Fibroblast of pulmonary artery (primary cell): ENCODE results near the gene AFAP1L1.
A peak's percentile ranks its signal among the peaks of the same experiment; 100 is the strongest.

ENCODE experiments used
- DNase-seq: peaks from one replicate; pipeline ENCODE4 v3.0.0-alpha.2; 2010; ENCODE audit warnings: low read depth
- H3K4me3 ChIP-seq: replicated peaks from 2 replicates; pipeline ENCODE4 v1.5.1; 2011; ENCODE audit warnings: low read depth, mild to moderate bottlenecking, control low read depth, low read length, moderate library complexity
- TF ChIP-seq, protein P1 (sequence below): IDR thresholded peaks from 2 replicates; pipeline ENCODE4 v1.5.1; 2011; ENCODE audit warnings: mild to moderate bottlenecking, control low read depth, low read length, inconsistent platforms; ENCODE audit errors: missing control alignments

The AFAP1L1 gene

DNA sequence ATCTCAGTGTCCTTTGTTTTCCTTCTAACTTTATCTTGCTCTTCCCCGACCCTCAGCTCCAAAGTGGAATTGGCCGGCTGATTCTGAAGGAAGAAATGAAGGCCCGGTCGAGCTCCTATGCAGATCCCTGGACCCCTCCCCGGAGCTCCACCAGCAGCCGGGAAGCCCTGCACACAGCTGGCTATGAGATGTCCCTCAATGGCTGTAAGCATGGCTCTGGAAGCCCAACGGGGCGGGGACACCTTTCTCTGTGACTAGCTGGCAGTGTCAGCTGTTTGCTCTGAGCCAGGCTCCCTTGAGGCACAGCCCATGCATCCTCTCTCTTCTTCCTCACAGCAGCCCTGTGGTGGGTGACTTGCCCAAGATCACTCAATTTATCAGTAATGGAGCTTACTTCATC is 23.9 kb upstream of the AFAP1L1 start:
- no peak overlapping the region for H3K4me3 ChIP-seq
- DNase-seq = no peak
- TF ChIP-seq, protein P1, sequence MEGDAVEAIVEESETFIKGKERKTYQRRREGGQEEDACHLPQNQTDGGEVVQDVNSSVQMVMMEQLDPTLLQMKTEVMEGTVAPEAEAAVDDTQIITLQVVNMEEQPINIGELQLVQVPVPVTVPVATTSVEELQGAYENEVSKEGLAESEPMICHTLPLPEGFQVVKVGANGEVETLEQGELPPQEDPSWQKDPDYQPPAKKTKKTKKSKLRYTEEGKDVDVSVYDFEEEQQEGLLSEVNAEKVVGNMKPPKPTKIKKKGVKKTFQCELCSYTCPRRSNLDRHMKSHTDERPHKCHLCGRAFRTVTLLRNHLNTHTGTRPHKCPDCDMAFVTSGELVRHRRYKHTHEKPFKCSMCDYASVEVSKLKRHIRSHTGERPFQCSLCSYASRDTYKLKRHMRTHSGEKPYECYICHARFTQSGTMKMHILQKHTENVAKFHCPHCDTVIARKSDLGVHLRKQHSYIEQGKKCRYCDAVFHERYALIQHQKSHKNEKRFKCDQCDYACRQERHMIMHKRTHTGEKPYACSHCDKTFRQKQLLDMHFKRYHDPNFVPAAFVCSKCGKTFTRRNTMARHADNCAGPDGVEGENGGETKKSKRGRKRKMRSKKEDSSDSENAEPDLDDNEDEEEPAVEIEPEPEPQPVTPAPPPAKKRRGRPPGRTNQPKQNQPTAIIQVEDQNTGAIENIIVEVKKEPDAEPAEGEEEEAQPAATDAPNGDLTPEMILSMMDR = no peak

DNA sequence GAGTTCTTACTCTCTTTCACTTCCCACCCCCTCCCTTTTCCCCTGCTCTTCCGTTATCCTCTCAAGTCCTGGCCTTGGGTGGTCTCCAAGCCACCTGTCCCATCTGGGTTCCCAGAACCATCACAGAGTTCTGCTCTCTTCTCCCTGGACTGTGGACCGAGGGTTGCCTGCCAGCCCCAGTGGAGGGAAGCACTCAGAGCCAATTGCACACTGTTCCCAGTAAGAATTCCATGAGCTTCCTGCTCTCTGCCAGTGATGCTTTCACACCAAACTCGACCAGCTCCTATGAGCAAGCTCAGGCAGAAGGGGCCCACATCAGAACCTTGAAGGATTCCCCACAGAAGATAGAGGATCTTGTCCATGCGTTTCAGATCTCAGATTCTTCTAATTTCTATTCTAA is 20.1 kb upstream of the AFAP1L1 start:
- TF ChIP-seq, protein P1 = no peak
- DNase-seq = no peak
- H3K4me3 ChIP-seq = no peak overlapping the region

DNA sequence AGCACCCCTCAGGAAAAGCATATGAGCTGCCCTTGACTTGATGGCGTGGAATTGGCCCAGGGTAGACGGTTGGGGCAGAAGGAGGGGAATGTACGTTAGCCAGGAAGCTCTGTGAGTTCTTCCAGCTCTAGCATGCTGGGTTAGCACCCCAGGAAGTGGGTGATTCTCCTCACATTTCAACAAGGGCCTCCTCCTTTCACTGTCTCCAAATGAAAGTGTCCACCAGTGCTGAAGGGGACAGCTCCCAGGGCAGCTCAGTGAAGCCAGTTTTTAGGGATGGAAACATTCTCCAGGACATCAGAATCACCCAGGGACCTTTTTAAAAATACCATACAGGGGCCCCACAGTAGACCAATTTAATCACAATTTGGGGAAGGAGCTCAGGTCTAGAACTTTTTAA is 17.2 kb upstream of the AFAP1L1 start:
- TF ChIP-seq, protein P1 = no peak
- no peak overlapping the region for H3K4me3 ChIP-seq
- peak; percentile 38 for DNase-seq

DNA sequence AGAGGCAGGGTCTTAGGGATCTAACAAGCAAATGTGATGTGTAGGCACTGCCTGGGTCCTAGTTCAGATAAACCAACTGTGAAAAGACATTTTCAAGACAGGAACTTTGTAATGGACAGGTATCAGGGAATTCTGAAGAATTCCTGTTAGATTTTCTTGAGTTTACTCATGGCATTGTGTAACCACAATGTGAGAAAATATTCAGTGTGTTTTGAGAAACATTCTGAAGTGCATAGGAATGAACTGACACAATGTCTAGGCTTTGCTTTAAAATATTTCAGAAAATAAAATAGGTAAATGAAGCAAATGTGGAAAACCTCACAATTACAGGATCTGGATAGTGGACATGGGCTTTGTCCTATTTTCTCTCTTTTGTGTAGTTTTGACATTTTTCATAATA is 15.2 kb upstream of the AFAP1L1 start:
- TF ChIP-seq, protein P1 = no peak
- DNase-seq = peak; percentile 31

DNA sequence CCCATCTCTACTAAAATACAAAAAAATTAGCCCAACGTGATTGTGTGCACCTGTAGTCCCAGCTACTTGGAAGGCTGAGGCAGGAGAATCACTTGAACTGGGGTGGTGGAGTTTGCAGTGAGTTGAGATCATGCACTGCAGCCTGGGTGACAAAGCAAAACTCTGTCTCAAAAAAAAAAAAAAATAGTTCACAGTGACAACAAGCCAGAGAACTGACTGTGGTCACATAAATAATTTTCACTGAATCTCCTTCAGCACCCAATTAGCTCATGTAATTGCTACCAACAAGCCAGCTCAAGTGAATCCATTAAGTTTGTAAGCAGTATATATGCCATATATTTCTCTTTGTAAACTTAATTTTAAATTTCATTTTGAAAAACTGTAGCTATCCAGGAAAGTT is 14.5 kb upstream of the AFAP1L1 start:
- no peak overlapping the region for H3K4me3 ChIP-seq
- no peak for DNase-seq
- TF ChIP-seq, protein P1 = no peak

More for the DNA sequence above, 15.2 kb upstream of the AFAP1L1 start:
- no peak overlapping the region for H3K4me3 ChIP-seq

DNA sequence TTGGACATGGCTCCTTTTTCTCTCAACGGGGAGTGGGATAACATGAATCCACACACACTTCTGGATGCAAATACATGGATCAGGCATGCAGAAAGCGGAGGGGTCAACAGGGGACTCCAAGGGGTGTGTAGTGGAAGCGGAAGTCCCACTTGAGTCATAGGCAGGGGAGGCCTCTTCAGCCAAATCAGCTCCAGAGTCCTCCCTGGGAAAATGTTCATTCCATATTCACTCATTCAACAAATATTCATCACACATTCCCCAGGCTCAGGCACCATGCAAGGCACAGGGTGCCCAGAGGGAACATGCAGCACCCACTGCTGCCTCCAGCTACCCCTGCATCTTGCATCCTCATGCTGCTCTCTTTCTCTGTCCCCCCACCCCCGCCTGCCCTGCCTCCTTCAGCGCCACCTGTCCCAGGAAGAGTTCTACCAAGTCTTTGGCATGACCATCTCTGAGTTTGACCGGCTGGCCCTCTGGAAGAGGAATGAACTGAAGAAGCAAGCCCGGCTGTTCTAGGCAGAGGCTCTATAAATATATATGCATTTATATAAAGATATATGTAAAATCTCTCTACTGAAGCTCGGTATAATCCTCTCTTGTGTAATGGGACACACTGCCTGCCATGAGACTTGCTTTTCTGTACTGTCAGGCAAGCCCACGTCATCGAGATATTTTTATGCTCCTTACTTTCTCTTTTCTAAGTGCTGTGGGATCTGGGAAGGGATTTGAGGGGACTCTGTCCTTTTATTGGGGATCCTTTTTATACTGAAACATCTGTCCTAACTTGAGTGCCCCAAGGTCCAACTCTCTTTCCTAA is 13.6 kb upstream of the AFAP1L1 start:
- TF ChIP-seq, protein P1 = no peak
- no peak overlapping the region for H3K4me3 ChIP-seq
- DNase-seq = peak; percentile 63

DNA sequence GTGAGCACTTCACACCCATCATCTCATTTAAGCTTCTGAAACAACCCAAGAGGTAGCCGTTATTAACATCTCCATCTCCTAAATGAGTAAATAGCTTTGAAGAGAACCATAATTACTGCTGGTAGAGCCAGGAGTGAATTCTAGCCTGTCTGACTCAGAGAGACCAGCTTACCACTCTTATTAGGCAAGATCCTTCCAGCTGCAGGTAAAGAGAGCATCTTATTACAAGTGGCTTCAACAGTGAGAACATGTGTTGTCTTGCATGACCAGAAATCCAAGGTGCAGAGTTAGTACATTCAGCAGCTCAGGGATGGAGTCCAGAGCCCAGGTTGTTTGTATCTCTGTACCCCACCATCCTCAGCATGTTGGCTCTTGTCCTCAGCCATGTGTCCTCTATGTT is 10.9 kb upstream of the AFAP1L1 start:
- TF ChIP-seq, protein P1 = no peak
- H3K4me3 ChIP-seq = no peak overlapping the region
- DNase-seq = no peak
